SIG-M5 treated with dmso at 0.1 percent for 504 hours (cell line): Measurements from ENCODE around the gene NT5C2.

Source experiments
- DNase-seq: peaks from one replicate; lab custom pipeline; 2025; ENCODE audit not compliant: unreplicated experiment; lab: John Stamatoyannopoulos, UW

Gene NT5C2

DNA sequence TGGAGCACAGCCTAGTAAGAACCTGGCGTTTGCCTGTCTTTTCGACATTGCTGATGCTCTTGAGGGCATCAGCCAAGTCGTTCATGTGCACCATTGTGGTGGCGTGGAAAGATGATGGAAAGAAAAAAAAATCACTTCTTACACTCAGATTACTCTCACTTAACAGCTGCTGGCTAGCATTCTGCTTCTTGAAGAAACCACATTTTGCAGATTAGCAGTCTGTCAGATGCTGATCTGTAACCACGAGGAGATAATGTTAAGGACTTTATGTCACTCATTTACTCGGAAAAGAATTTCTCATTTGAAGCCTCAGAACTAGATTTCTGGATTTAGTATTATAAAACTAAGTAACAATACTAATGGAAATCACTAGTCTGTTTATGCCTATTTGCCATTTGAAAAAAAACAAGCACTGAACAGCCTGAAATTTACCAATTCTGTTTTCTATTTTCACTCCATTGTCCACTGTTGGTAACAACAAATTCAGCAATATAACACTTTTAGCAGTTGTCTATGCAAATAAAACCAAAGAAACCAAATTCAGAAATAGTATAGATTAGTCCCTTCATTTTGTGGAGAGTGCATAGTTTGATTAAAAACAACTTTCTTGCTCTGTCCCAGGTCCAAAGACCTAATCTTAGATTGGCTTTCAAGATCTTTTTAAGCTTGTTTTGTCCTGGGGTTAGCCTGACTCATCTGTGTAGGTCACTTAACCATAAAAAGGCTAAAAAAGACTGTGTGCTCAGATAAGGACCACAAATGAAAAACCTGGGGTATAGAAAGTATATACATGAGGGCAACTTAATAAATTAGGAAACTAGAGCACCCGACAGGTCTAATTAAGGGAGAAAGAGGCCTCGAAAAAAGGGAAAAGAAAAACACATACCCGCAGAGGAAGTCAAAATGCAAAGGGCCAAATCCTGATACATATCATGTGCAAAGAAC, 67.5 kb downstream of the NT5C2 start:
- no peak for DNase-seq

DNA sequence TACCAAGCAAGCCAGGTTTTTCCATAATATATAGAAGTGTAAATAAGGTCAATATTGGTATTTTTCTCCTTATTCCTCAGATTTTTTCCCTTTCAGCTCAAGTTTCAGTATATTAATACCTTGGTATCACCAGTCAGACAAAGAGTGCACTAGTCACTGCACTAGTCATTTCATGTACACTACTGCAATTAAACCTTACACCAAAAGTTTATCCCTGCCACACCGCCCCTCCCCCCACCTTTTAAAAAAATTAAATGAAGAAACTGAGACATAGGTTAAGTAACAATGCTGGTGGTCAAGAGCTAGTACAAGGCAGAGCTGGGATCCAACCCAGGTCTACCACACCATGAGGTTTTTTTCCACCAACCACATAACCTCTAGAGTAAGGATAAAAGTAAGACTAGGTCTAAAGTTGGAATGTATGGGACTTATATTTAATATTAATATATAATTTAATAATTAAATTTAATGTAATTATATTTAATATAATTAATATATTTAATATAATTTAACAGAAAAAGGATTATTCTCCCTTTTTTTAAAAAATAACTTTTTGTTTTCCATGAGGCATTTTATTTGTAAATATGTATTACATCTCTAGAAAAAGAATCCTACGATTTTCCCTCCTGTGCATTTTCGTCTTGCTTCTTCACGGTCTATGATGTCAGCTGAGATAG, 68.5 kb downstream of the NT5C2 start:
- no peak for DNase-seq

DNA sequence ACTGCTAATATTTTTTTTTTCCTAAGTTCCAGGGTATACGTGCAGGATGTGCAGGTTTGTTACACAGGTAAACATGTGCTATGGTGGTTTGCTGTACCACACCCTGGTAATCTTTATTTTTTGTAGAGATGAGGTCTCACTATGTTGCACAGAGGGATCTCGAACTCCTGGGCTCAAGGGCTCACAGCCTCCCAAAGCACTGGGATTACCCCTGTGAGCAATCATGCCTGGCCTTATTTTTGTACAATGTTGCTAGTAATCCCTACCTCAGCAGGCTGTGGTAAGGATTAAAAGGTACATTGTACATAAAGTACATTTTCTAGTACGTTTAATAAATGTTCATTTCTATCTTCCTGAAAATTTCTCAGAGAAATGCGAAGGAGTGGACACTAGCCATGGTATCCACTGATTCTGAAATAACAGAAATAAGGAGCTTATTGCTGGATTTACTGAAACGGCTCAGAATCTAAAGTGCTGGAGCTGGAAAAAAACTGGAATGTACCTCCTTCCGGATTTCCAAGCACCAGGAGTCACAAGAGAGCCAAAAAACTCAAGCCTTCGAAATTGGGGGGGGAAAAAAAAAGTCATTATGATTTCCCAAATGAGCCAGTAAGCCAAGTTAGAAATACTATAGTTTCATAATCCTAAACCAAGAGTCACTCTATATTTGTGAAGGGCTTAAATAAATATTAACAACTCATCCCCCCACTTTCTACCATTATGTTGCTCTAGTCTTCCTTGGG, 69.6 kb downstream of the NT5C2 start:
- no peak for DNase-seq

DNA sequence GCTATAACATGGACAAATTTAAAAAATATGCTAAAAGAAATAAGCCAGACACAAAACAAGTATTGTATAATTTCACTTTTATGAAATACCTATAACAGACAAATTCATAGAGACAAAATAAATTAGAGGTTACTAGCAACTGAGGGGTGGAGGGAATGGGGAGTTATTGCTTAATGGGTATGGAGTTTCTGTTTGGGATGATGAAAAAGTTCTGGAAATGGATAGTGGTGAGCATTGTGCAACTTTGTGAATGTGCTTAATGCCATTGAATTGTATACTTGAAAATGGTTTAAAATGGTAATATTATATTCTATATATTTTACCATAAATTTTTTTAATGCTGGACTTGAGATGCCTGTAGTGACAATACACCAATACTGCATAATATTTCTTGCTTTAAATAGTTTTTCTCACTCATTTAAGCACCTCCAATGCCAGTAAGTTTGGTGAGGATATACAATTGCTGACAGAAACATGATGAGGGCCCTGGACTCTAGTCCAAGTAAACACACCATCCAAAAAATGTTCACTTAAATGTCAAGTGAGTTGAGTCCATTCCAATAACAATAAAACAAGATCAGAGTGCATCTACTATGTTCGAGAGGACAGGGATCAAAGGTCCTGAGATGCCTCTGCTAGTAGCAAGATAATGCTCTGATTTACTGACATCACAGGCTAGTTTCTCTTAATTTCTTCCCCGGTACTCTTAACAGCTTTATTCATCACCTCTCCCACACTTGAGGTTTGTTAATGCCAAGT, 71.9 kb downstream of the NT5C2 start:
- no peak for DNase-seq

DNA sequence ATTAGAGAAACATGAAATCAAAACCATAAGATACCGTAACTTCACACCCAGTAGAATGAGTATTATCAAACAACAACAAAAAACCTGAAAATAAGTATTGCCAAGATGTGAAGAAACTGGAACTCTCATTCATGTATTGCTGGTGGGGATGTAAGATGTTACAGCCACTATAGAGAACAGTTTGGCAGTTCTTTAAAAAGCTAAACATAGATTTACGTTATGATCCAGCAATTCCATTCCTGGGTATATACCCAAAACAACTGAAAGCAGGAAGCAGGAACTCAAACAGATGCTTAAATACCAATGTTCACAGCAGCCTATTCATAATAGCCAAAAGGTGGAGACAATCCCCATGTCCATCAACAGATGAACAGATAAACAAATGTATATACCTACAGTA, 72.5 kb downstream of the NT5C2 start:
- no peak for DNase-seq

DNA sequence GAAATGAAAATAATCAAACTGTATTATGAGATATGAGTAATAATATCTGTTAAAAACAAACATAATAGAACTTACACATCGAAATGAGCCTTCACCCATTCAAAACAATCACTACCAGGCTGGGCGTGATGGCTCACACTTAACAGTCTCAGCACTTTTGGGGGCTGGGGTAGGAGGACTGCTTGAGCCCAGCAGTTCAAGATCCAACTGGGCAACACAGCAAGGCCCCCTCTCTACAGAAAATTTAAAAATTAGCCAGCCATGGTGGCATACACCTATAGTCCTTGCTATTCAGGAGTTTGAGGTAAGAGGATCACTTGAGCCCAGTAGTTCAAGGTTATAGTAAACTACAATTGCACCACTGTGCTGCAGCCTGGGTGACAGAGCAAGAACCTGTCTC, 75.8 kb downstream of the NT5C2 start:
- no peak for DNase-seq

DNA sequence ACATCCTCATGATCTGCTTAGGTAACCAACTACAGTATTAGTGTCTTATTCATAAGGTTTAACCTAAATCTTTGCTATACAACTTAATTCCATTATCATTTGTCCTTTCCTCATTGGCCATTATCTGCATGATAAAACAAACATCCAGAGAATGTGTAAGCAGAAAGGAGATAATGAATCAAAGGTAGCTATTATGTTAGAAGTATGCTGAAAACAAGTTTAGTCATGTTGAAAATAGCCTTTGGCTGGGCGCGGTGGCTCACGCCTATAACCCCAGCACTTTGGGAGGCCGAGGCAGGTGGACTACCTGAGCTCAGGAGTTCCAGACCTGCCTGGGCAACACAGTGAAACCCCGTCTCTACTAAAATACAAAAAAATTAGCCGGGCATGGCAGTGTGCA, 78.2 kb downstream of the NT5C2 start:
- DNase-seq = no peak

DNA sequence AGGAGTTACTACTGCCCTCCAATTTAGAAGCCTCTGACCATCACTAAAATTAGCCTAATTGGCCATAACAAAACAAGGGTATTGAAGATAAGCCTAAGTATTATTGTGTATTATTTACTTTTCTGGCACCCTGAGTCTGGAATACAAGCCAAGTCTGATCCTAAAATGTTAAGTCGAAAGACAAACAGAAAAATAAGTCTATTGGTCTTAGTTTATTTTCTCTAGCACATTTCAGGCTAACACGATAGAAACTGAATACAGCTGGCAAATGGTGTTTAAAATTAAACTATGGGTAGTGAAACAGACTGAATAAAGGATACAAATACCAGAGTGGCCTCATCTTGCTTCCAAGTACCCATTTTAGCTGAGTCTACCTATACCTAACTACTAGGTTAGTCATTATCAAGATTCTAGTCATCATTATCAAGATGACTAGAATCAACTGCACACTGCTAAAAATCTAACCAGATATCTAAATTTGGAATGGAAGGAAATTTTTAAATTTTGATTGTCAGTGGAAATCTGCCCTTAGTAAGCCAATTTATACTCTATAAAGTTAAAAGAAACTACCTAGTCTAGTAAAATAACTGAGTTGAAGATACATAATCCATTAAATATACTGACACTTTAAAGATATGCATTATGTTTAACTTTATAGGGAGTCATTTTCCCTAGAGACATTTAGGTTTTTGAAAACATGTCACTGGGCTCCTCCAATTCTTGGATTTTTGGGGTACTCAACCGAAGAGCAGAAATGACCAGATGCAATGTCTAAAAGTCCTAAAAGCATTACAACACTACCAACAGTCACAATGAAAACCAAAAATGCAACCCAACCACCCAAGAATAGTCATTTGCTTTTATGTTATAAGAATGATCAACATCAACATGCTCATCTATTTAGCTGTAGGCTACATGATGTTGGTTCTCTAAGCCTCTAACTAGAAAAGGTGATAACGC, 80.9 kb downstream of the NT5C2 start:
- DNase-seq = no peak

DNA sequence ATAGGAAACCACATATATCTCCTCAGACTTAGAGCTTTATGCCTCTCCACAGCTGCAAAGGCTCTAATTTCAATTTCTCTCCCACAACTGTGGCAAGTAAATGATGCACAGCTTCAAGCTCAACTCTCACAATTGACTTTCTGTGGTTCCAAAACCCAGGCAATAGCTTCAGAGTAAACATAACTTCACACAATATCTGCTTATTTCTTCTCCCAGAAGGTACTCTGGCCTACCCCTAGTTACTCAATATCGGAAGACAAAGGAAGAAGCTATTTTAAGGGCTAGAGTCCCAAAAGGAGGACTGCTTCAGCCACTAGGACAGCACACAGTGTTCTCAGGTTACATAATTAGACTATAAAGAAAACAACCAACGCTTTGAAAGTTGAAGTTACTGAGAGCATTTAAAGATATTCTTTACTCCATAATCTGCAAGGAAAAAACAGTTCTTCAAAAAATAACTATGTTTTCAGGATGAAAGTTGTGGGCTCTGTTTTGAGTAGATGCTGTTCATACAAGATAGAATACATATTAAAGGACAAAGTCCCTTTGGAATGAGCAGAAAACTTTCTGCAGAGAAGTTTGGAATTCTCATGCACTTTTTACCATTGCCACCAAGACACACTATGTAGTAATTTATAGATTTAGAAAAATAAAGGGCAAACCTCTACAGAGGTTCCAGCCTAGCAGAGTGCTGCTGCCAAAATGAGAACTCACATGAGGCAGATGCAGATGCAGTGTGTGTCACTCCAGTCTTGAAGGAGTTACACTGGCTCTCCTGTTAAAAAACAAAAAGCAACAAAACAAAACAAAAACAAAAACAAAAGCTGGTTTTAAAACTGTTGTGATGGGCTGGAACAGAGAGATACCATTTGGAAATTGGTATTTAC, 81.8 kb downstream of the NT5C2 start:
- peak; percentile 62 for DNase-seq

DNA sequence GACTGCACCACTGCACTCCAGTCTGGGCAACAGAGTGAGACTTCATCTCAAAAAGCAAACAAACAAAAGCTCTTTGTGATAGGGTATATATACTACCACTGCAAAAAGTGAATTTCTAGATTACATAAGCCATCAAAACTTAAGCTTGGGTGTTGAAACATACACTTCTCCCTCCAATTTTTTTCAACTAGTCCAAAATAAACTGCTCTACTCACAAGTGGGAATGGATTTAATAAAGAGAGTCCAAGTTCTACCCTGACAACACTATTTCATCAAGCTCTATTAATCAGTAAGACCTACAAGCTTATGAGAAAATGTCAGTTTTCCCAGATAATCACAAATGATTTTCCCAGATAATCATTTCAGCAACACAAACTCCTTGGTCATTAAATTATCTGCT, 82.7 kb downstream of the NT5C2 start:
- DNase-seq = no peak

DNA sequence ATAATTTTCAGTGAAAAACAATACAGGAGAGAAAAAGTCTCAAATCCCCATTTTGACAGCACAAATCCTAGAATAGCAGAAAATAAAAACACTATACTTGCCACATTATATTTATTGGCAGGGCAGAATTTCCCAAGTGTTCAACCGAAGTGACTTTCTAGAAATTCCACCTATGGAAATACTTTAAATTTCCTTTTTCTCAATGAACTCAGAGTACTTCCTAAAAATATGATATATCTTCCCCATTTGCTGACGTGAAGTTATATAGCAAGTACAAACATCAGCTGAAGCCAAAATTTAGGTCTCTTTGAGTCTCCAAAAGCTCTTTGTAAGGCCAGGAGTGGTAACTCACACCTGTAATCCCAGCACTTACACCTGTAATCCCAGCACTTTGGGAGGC, 83.3 kb downstream of the NT5C2 start:
- no peak for DNase-seq

DNA sequence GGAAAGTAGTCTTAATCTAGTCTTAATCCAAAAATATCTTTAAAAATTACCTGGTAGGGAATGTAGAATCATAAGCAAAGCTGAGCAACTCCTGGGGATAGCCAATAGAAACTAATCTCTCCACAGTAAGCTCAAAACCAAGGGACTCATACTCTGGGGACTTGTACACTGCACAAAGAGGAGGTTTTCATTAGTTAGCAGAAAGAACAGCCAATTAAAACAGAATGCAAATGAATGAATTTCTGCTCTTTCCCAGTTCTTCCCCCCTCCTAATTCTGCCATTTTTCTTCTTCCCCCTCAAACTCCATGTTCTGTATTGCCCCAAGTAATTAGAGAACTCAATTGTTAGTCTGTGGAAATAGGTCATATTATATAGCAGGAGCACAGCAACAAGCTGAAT, 86.5 kb downstream of the NT5C2 start:
- DNase-seq = no peak

DNA sequence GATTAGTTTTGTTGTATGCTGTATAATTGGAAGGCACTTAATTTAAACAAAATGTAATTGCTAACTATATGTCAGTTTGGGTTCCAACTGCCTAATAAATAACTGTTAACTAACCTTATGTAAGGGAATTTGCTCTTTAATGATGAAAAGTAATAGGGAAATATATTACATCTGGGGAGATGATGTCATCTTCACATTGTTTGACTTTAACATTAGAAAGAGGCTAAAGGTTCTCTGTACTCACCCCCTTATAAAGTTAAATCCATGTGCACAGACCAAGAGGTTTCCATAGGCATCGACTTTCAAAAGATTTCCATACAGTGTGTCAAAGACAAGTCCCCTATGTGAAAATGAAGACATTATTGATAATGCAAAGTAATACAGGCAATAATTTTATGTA, 87.6 kb downstream of the NT5C2 start:
- DNase-seq = no peak

DNA sequence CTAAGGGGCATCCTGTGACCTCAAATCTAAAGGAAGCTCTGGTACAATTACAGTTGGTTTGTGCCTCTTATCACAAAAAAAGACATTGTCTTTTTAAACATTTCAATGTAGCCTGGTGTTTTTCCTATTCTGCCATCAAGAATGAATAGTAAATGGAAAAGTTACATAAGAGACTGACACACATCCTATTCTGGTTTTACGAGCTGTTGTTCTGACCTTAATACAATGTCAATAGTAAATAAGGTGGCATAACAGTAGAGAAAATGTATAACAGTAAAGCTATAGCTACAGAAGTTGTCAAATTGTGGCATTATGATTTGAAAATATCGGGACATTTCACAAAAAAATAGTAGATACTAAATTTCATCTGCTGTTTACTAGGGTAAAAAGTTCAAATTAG, 88.4 kb downstream of the NT5C2 start:
- no peak for DNase-seq

DNA sequence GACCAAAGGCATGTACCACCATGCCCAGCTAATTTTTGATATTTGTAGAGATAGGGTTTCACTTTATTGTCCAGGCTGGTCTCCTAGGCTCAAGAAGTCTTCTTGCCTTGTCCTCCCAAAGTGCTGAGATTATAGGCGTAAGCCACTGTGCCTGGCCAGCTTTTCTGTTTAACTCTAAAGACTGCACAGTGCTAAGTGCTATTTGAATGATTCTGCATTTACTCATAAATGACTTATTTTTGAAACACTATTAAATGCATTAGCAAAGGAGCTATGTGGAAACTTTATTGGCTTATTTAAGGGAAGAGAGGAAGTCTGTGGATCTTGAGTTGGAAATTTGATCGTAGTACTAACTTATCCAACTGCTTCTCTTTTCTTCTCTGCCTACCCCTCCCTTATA, 89.1 kb downstream of the NT5C2 start:
- no peak for DNase-seq

DNA sequence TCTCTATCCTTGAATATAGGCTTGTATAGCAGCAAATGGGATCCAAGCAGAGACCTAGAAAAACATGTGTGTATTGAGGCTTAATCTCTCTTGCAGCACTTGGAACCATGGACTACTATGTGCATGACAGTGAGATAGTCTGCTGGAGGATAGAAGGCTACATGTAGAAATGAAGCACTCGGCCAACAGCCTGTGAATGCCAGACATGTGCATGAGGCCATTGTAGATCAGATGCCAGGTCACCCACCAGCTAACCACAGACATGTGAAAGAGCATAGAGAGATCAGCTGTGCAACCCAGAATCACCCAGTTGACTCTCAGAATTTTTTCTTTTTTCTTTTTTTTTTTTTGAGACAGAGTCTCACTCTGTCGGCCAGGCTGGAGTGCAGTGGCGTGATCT, 90.9 kb downstream of the NT5C2 start:
- DNase-seq = no peak

DNA sequence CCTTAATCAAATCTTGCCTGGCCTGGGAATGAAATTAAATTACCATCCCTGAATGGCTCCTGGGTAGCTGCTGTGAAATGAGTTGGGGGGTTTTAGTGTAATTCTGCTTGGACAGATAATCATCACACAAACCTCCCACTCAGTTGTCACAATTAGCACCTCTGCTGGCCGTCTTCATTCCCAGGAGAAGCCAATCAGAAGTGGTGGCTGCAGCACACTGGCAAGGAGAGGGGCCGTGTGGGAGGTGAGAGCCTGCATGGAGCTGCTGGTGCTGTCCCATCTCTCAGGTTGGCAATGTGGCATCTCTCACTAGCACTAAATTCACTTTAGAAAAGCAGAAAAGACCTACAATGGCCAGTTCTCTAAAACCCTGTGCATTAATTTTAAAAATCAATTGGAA, 92.5 kb downstream of the NT5C2 start:
- no peak for DNase-seq

DNA sequence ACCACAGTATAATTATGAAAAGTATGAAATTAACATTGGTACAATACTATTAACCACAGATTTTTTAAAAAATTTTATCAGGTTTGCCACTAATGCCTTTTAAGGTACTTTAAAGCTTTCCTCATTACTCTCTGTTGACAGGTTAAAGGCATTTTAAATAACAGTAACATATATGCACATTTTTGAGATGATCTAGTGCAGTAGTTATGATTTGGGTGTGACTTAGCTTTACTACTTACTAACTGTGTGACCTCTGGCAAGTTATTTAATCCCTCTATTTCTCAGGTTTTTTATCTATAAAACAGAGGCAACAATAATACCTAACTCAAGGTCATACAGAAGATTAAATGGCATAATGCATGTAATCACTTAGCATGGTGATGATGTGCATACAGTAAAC, 94.8 kb downstream of the NT5C2 start:
- no peak for DNase-seq

DNA sequence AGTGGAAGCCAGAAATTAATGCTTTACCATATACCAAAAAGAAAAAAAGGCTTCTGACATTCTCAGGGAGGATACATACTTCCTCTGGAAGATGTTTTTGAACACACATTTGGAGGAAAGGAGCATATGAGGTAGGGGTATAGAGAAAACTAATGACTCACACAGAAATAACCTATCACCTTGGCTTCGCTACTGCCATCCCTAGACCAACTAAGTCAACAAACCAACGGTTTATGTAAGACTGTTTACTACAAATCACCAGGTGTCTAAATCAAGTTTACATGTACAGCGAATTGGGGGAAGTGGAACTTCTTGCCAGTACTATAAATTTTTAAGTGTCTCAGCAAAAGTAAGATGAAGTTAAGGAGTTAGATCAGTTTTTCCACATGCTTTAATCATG, 96.9 kb downstream of the NT5C2 start:
- no peak for DNase-seq
